Measurements from ENCODE around the gene LHFPL3.

The LHFPL3 gene

DNA sequence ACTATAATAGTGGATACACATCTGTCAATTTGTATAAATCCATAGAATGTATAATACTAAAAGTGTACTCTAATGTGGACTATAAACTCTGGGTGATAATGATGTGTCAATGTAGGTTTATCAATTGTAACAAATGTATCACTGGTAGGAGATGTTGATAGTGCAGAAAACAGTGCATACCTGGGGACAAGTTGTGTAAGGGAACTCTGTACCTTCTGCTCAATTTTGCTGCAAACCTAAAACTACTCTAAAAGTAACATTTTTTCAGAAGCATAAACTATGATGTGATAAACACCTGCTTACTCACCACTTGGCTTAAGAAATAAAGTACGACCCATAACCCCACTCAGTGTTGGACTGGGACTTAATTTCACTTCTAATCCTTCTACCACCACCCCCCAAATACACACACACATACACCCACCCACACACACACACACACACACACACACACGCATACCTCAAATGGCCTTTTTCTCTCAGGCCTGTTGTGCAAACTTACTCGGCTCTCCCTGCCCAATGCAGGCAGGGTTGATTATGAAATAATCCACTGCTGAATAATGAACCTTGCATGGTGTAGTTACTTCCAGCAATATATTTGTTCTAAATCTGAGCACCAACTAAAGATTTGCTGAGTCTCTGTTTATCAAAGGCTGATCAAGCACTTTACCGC lies 531.5 kb downstream of the LHFPL3 start:
- H3K4me3 ChIP-seq (ENCODE audit: low read depth, low read length) = no peak overlapping the region
- DNase-seq (ENCODE audit: low read depth) = no peak
- TF ChIP-seq, protein P1, sequence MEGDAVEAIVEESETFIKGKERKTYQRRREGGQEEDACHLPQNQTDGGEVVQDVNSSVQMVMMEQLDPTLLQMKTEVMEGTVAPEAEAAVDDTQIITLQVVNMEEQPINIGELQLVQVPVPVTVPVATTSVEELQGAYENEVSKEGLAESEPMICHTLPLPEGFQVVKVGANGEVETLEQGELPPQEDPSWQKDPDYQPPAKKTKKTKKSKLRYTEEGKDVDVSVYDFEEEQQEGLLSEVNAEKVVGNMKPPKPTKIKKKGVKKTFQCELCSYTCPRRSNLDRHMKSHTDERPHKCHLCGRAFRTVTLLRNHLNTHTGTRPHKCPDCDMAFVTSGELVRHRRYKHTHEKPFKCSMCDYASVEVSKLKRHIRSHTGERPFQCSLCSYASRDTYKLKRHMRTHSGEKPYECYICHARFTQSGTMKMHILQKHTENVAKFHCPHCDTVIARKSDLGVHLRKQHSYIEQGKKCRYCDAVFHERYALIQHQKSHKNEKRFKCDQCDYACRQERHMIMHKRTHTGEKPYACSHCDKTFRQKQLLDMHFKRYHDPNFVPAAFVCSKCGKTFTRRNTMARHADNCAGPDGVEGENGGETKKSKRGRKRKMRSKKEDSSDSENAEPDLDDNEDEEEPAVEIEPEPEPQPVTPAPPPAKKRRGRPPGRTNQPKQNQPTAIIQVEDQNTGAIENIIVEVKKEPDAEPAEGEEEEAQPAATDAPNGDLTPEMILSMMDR (IDR thresholded peaks at IDR 0.05; ENCODE audit: low read depth, low read length, missing control alignments) = no peak

DNA sequence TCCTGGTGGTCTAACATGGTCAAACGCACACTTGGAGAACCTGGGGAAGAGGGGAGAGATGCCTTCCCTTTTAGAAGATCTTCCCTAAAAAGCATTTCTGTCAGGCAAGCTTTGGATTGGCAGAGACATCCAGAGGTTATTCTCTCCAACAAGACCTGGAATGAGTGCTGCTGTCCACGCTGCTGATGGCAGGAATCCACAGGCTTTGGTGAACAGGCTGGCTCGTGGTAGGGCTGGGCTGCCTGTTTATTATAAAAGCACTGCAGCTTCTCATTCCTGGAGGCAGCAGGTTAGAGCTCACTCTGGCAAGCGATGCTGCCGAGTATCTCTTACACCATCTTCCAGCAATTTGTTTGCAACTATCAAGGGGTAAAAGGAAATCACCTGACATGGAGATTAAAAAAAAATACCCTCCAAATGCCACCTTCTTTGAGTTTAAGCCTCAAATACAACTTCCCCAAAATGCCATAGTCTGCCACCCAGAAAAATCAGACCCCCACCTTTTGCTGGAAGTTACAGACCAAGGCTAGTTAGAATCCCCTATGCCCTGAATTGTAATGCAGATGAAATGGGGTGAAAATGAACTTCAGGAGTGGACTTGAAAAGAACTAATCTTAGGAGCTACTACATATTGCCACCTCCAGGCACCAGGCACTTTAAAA lies 533.5 kb downstream of the LHFPL3 start:
- no peak for DNase-seq (ENCODE audit: low read depth)
- H3K4me3 ChIP-seq (ENCODE audit: low read depth, low read length) = no peak overlapping the region
- TF ChIP-seq, protein P1 (IDR thresholded peaks at IDR 0.05; ENCODE audit: low read depth, low read length, missing control alignments) = no peak

DNA sequence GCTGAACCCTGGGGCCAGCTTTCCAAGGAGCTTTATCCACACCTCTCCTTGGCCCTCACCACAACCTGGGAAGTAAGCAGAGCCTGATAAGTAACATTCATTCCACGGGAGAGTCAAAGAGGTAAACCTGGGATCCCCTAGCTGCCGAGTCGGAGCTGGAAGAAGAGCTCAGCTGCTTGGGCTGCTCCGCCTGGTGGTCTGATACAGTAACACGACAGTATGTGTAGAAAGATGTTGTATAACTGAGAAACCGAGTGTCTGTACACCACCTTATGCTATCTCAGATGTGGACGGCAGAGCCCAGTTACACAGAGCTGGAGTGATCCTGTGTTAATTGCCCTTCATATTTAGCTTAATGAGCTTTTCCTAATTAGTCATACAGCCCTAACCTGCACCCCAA lies 534.3 kb downstream of the LHFPL3 start:
- no peak overlapping the region for H3K4me3 ChIP-seq (ENCODE audit: low read depth, low read length)
- DNase-seq (ENCODE audit: low read depth) = no peak
- TF ChIP-seq, protein P1 (IDR thresholded peaks at IDR 0.05; ENCODE audit: low read depth, low read length, missing control alignments) = peak; percentile 10

DNA sequence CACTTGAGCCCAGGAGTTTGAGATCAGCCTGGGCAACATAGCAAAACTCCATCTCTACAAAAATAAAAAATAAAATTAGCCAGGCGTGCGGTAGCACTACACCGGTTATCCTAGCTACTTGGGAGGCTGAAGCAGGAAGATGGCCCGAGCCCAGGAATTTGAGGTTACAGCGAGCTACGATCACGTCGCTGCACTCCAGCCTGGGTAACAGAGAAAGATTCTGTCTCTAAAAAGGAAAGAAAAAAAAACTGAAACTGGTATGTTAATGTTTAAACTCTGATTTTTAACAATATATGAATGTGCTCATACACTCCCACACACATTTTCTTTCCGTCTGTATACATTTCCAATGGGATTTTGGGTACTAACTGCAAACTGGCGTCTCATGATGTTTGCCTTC lies 545.0 kb downstream of the LHFPL3 start:
- no peak overlapping the region for H3K4me3 ChIP-seq (ENCODE audit: low read depth, low read length)
- DNase-seq (ENCODE audit: low read depth) = no peak
- TF ChIP-seq, protein P1 (IDR thresholded peaks at IDR 0.05; ENCODE audit: low read depth, low read length, missing control alignments) = no peak

DNA sequence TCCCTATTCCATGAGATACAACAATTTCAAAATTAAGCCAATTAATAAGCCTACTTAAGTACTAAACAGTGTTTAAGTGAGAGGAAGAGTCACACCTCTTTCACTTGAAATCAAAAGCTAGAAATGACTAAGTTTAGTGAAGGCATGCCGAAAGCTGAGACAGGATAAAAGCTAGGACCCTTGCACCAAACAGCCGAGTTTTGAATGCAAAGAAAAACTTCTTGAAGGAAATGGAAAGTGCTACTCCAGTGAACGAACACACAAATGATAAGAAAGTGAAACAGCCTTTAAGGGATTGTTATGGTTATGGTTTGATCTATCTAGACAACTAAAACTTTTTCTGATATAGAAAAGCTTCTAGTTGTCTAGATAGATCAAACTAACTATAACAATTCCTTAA lies 550.2 kb downstream of the LHFPL3 start:
- peak; percentile 61 for DNase-seq (ENCODE audit: low read depth)
- TF ChIP-seq, protein P1 (IDR thresholded peaks at IDR 0.05; ENCODE audit: low read depth, low read length, missing control alignments) = no peak
- no peak overlapping the region for H3K4me3 ChIP-seq (ENCODE audit: low read depth, low read length)

DNA sequence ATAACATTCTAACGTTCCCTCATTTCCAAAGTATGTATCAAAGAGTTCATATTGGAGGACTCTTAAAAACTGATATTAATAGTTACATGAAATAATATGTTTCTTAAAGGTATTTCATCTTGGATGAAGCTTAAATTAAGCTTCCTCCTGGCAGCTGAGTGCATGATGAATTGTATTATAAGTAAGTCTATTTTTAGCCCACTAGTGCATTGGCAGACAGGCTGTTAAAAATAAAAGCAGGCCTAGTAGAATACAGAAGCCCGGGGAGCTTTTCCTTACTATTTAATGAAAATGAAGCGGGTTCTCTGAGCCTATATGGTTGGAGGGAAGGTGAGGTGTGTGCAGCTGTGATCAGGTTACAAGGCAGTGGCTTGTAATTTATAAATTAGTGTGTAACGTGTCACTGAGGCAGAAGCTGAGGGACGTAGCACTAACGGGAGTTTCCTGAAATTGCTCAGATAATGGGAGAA lies 554.9 kb downstream of the LHFPL3 start:
- H3K4me3 ChIP-seq (ENCODE audit: low read depth, low read length) = no peak overlapping the region
- TF ChIP-seq, protein P1 (IDR thresholded peaks at IDR 0.05; ENCODE audit: low read depth, low read length, missing control alignments) = no peak
- DNase-seq (ENCODE audit: low read depth) = no peak

Measured in GM12864 (cell line).